Activated CD8-positive, alpha-beta memory T cell treated with anti-CD3 and anti-CD28 coated beads, Interleukin-2, amount 50 U/mL, for 48 hours (primary cell): ENCODE data around the gene METAP1.
"Not testable (repeated sequence)": the region's sequence is repeated elsewhere in the genome, so short reads cannot be mapped to it uniquely, and the experiment has no call there.

ENCODE experiments used
- DNase-seq: peaks from one replicate; pipeline ENCODE4 v3.0.0-alpha.2; 2020

METAP1 gene

DNA sequence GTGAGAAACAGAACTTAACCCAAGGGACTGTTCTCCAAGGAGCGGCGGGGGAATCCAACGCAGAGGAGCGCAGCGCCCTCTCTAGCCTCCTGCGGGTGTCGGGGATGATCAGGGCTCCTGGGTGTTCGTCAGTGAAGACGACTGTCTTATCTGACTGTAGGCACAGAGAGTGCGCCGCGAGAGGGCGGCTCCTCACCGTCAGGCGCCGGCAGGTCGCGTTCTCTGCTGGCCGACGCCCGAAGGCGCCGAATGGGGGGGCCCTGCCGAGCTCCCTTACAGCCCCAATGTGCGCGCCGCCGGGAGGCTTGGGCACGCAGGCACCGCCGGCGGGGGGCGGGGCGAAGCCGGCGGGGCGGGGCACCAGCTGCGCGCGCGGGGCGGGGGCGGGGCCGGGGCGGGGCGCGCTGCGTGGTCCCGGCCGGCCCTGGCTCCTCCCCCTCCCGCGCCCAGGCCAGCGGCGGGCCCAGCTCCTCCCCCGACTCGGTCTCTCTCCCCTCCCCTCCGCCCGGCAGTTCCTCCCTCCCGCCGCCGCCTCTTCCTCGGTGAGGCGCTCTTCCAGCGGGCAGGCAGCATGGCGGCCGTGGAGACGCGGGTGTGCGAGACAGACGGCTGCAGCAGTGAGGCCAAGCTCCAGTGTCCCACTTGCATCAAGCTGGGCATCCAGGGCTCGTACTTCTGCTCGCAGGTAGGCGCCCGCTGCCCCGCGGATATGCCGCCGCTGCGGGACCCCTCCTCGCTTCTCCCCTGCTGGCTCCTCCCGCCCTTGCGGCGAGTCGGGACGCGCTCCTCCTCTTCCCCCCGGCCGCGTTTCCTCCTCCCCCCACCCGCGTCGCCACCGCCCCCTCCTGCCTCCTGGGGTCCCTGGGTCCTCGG is at the start of gene METAP1:
TSS of gene METAP1 (plus strand) at position 539 of the 873 bp plus-strand sequence. CDS start at position 572, 33 bp downstream.
- DNase-seq: peak; percentile 95

DNA sequence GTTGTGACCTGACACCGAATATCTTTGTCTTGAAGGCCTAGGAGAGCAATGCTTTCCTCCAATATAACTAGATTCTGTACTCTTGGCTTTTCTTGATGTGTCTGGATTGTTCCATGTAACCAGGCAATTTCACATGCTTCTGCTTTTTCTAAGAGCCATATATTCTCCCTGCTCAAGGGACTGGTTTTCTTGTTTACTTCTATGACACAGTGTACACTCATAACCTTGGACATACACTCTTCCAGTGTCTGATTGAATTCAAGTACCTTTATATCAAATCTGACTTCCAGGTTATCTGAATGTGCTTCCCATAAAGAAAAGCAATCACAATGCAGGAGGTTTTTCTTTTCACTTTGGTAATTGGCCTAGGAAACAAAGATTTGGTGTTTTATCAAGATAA is 49.2 kb upstream of the METAP1 start:
- DNase-seq: no peak

DNA sequence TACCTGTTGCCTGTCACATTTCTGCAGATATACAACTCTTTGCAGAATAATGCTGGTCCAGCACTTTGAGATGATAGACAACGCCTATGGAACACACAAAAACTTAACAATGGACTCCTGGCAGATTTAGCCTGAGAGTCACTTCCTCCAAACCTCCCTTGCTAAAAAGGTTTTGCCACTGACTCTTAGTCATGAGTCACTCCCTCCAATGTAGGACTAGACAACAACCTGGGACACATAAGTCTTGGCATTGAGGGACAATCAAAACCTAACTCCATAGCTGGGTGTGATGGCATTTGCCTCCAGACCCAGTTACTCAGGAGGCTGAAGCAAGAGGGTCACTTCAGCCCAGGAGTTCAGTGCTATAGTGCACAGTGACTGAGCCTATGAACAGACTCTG is 44.6 kb upstream of the METAP1 start:
- DNase-seq: no peak

DNA sequence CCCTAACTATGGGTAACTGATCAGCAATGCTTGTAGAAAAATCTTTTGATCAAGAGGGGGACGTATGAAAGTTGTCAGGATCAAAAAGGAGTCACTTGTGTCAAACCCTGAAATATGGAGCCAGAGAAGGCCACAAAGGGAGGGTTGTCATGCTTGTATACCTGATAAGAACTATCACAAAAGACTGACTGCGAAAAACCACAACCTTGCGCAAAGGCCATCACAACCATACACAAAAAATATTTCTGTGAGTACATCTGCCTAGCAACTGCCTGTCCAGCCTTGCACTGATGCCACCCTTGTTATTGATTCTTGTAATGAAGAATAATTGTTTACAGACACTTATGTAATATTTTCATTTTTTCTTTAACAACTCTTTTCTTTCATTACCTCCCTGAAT is 43.8 kb upstream of the METAP1 start:
- DNase-seq: no peak

DNA sequence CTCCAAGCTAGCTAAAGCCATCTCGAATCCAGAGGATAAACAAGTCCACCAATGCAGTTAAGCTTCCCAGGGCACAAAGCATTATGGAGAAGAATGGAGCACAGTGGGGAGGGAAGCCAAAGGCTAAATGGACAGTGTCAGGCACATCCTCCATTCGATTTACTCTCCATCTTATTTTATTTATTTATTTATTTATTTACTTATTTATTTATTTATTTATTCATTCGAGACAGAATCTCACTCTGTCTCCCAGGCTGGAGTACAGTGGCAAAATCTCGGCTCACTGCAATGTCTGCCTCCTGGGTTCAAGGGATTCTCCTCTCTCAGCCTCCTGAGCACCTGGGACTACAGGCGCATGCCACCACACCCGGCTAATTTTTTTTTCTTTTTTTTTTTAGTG is 40.3 kb upstream of the METAP1 start:
- DNase-seq: no peak

DNA sequence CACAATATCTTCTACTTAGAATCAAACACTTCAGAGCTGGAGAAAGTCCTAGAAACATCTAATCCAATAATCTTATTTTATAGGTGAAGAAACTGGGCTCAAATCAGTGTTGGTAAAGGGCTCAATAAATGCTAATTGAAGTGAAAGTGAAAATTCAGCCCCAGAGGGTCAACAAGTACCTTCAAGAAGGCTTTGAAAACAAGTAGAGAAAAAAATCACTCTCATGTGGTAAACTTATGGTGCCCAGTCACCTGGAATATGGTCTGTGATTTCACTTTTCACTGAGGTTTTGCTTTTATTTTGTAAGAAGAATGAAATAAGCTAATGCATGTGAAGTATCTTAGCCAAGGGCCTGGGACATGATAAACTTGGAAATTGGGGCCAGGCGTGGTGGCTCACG is 37.5 kb upstream of the METAP1 start:
- no peak for DNase-seq

DNA sequence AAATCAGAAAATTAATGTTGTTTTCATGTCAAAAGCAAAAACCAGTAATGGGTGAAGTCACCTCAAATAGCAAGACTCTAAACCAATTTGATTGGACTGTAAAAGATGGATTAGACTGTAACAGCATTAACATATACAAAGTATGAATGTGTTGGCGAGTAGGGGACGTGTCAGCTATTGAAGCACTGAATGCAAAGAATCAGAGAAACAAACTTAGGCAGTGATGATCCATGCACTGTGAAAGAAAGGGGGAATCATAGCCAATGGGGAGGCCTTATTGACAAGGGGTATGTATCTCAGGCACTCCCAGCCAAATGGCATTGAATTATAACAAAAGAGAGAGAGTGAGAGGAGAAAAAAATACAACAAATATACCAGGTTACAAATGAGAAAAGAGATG is 36.1 kb upstream of the METAP1 start:
- no peak for DNase-seq

DNA sequence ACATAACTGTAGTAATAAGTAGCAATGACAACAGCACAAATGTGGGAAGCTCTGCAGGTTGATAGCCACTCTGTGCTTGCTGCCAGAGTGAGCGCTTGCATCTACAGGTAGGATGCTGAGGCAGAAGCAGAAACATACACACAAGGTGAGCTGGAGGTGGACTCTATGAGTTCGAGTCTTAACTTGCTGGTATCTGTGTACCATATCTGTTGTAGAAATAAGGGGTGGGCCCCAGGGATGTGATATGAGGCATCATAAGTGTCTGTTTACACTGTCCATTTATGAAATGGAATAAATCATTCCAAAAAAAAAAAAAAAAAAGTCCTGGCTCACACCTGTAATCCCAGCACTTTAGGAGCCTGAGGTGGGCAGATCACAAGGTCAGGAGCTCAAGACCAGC is 33.8 kb upstream of the METAP1 start:
- DNase-seq: no peak

DNA sequence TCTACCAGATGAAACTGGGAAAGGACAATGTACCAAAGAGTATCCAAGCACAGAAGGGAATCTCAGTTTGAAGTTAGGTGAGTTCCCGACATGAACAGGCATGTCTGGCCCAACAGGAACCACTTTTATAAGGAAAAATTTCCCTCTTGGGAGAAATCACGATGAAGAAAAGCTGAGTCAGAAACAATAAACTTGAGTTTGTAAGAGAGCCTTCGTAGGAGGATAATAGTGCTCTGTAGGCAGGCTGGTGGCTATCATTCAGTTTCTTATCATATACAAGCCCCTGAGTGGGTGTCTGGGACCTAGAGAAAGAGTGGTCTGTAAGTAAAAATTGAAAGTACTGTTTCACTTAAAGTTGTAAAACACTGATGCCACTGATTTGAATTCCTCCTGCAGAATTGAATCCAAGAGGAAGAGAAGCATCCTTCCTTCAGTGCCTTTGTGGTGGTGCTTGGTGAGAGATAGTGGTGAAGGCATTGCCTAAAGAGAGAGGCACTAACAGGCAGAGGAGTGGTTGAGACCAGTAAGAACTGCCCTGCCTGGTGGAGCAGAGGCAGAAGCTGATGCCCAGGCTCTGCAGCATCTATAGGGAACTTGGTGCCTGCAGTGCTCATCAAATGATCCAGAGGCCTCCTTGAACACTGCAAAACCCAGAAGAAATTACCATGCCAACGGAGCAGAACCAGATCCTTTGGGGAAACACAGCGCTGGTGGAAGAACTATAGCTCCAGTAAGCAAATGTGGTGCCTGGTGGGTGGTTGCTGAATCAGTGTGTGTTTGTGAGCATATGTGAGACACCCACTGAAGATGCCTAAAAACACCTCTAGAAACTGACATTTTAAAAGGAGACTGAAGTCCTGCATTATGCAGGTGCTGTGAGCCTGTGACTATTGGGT is 31.7 kb upstream of the METAP1 start:
- no peak for DNase-seq

DNA sequence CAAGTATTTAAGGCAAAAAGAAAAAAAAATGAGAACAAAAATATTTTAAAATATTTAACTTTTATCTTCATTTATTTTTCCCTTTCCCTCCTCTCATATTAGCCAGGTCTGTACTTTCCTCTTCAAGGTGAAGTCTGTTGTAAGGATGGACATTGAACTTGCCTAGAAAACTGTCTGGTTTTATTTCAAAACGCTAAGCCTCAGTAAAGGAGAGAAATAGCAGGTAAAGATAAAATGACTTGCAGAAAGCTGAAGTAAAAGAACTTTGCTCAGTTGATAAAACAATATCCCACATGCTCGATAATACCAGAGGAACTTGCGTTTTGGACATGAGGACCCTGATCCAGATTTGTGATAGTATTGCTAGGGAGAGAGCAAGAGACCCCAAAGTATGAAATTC is 28.6 kb upstream of the METAP1 start:
- no peak for DNase-seq

DNA sequence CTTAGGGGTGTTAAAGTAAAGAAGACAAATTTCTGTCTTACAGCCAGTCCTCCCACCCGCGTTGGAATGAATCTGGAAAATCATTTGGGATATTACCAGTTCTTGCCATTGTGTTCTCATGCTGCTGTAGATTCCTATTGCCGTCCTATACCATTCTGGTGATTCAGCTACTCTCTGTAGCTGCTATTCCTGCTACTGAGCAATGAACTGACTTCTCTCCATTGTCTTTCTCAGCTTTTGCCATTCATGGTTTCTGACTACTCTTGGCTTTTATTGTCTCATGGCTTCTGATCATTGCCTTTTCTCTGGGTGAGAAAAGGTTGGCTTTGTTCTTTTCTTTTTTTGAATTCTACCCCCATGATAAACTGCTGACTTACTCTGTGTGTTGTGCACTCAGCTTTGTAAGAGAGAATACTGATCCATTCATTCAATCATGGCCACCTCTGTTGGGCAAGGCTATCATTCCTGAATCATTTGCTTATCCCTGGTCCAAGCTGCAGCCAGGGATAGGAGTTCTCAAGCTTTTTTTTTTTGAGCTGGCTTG is 27.7 kb upstream of the METAP1 start:
- no peak for DNase-seq

DNA sequence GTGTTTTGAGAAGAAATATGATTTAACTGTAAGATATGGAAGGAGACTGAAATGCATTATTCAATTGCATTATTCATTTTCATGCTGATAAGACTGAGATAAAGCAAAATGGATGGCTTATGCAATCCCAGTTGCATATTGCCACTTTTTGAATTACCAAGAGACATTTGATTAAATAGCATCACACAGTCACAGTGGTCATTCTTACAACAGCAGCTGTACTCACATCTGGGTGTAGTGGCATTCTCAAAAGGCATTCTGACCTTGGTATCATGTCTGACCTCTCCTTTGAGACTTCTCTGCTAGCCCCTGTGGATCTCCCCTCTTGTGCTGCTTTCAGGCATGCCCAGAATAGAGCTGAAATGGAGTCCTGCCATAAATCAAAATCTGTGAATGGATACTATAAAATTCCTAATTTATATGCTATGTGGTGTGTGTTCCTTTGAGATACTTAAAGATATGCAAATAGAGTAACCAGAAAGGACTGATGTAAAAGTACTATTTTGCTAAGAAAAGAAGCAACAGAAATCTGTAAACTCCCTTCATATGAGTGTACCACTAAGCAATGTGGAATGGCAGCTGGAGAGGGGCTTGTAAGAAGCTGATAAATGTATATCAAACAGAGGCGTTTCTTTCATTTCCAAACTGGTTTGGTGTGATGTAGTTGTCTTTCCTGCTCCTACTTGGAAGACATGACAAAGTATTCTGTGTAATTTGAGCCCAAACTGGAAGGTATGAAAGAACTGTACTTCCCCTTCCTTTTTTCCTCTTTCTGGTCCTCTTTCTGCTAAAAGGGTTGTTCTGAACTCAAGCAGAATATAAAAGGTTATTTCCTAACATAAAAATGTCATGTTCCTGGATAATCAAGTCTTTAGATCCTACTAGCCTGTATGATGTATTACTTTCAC is 25.4 kb upstream of the METAP1 start:
- DNase-seq: no peak

DNA sequence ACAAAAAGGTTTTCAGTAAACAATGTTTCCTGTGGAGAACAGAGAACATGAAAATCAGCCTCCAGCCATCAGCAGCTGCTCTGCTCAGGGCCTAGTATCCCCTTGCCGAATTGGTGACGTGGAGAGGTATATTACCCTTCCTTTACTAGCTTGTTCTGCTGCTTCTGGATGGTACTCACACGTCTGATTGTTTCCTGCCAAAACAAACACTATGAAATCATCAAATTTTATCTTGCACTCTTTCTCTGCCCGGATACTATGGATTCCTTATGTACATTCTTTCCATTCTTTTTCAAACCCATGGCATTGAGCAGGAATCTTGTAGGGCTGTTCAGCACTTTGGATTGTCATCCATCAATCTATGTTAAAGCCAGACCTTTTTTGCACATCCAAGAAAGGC is 18.8 kb upstream of the METAP1 start:
- no peak for DNase-seq

DNA sequence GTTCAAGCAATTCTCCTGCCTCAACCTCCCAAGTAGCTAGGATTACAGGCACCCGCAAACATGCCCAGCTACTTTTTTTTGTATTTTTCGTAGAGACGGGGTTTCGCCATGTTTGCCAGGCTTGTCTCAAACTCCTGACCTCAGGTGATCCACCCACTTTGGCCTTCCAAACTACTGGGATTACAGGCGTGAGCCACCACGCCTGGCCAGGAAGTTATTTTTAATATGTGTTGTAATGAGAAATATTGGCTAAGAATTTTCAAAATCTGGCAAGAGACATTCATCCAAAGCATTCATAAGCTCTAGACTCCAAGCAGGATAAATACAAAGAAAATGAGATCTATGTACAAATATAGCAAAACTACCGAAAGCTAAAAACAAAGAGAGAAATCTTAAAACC is 18.0 kb upstream of the METAP1 start:
- no peak for DNase-seq

DNA sequence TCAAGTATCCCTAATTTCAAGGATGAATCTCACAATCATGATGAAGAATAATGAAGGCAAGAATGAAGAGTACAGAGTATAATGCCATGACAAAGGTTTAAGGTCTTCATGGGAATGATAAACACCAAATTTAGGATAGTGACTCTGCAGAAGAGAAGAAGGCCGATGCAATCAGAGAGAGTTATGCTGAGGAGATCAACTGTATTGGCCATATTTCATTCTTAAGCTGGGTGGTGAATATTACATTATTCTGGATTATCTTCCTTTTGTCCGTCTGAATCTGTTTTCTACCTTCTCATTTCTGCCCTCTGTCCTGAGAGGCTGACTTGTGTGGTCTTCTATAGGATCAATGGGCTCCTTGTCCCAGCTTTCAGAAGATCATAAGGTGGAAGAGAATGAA is 7.8 kb upstream of the METAP1 start:
- no peak for DNase-seq

DNA sequence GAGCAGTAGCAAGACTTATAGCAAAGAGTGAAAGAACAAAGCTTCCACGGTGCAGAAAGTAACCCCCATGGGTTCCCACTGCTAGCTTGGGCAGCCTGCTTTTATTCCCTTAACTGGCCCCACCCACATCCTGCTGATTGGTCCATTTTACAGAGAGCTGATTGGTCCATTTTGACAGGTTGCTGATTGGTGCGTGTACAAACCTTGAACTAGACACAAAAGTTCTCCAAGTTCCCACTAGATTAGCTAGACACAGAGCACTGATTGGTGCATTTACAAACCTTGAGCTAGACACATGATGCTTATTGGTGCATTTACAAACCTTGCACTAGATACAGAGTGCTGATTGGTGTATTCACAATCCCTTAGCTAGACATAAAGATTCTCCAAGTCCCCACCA is 2.7 kb upstream of the METAP1 start:
- not testable (repeated sequence) for DNase-seq

DNA sequence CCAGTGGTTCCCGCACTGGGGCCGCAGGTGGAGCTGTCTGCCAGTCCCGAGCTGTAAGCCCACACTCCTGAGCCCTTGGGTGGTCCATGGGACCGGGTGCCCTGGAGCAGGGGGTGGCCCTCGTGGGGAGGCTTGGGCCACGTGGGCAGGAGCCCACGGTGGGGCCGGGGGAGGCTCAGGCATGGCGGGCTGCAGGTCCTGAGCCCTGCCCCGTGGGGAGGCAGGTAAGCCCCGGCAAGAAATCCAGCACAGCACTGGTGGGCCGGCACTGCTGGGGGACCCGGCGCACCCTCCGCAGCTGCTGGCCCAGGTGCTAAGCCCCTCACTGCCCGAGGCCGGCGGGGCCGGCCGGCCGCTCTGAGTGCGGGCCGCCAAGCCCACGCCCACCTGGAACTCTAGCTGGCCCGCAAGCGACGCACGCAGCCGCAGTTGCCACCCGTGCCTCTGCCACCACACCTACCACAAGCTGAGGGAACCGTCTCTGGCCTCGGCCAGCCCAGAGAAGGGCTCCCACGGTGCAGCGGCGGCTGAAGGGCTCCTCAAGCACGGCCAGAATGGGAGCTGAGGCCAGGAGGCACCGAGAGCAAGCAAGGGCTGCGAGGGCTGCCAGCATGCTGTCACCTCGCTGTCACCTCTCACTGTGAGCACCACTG is 2.0 kb upstream of the METAP1 start:
- no peak for DNase-seq

DNA sequence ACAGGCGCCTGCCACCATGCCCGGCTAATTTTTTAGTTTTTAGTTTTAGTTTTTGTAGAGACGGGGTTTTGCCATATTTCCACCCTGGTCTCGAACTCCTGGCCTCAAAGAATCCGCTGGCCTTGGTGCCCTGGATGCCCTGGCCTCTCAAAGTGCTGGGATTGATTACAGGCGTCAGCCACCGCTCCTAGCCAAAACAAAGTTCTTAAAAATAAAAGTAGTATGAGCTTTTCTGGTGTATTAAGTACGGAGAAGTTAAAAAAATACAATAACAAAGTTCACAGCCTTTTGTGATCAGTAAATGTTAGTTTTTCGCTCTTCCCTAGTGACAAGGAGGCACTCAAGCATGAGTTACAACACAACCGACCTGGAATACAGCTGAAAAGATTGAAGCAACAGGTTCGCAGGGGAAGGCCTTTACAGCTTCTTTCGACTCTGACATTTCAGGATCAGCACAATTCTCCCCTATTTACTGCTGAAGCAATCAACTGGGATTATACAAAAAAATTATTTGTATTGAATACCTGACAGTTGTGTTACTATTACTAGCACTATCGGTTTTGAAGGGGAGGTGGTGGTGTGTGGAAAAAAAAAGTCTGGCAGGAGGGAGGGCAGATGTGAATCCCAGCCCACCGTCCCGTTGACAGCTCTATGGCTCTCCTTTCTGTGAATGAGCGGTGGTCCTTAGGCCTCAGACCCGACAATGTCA is 893 bp upstream of the METAP1 start:
- DNase-seq: no peak

DNA sequence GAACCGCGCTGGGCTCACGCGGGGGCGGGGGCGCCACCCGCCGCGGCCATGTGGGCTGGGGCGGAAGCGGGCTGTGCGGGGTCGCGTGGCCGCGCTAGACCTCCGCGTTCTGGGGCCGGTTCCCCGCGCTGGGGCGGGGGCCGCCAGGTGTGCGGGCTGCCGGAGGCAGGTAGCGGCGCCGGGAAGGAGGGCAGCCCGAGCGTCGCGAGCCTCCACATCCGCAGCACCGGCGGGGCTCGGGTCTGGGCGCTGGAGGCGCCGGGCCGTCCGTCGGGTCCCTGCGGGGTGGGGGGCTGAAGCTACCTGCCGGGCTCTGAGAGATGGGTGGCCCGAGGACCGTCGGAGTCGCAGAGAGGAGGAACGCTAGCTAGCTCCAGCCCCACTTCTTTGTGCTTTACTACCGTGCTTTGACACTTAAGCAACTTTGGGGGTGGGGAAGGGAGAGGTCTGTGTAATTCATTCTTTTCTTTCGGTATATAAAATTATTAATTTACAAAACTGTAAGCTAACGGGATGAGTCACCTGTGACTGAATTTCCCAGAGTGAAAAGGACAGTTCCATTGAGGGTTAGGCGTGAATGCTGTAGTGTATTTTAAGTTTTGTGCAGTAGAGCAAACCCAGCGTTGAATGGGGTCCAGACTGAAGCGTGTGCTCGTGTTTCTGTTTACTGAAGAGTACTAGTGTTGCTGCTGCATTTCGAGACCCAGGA is 689 bp downstream of the METAP1 start:
- DNase-seq: no peak

DNA sequence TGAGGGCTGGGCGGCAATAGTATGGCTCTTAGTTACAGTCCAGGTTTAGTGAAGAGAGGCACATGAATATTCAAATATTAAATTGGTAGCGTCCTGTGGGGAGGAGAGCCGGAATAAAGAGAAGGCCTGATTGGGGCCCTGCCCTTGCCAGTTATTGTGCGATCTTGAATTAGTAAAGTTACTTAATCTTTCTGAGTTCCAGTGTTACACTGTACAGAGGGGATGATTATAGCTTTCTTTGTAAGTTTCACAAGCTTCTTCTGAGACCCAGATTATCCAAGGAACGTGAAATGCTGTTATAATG is 1.2 kb downstream of the METAP1 start:
- no peak for DNase-seq

DNA sequence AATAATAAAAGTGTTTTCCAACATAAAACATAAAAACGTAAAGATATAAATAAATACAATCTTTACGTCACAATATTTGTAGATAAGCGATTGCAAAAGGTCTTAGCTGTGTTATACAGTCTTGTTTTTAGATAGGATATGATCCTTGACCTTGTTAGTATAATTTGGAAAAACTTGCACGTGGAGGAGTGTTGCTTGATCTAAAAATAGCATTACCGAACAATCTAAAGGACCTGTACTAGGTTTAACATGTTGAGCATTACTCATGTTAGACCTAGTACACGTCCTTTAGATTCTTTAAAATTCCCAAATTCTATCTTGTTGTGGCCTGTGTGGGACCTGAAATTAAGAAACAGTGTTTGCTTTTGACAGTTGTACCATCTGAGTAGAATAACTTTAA is 1.6 kb downstream of the METAP1 start:
- no peak for DNase-seq
